ENCODE results near the gene SPTBN4. TPM values are rescaled to one million over a fixed set of nuclear protein-coding genes. Genes with fewer than 3 reads are reported as not detected.

The SPTBN4 gene
- total and polyA plus RNA-seq, 10 of the 15 experiments (the other 5 are each of a cell fraction or from before 2014, with no cell fraction given) = 0.04 to 1.1 (median 0.34) TPM; not detected in 1

DNA sequence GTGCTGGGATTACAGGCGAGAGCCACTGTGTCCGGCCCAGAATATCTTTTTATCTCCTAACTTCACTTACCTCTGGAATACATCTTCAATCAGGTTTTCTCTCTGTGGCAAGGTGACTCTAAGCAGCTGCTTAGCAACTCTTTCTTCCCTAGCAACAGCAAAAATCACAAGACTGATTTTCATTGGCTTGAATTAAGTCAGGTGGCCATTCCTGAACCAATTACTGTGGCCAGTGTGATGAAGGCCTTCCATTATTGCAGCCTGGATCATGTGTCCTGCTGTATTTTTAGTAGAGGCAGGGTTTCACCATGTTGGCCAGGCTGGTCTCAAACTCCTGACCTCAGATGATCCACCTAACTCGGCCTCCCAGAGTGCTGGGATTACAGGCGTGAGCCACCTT lies 125.4 kb downstream of the SPTBN4 start:
- BruUV-seq (replicated peaks) = no TSS peak
- H4K20me1 ChIP-seq (ENCODE audit: control insufficient read depth, insufficient read depth) = no peaks in the 10 kb centered on the region
- in situ Hi-C loops (cut with MboI) = no loop called here
- H3K36me3 ChIP-seq (ENCODE audit: control insufficient read depth in 2 of 2, insufficient read depth in 2 of 2, low read length in 1 of 2) = no peaks in the 10 kb centered on the region; a peak in 1 of 4 replicates
- H3K4me1 ChIP-seq (ENCODE audit: control insufficient read depth, insufficient read depth, low read length) = no peaks in the 10 kb centered on the region
- SMC1A ChIA-PET (ENCODE audit: uncharacterized antibody, unreplicated experiment) = no interaction called here
- WGBS (ENCODE audit: insufficient coverage, insufficient replicate concordance, low lambda C conversion rate, missing lambda C conversion rate) = 59% methylated on average over 4 of the region's 4 CpGs
- RAD21 ChIA-PET (ENCODE audit: unreplicated experiment) = no interaction called here
- peak; percentile 92 for ATAC-seq
- H2AFZ ChIP-seq (ENCODE audit: control insufficient read depth, low read depth, low read length) = no peak overlapping the region
- CTCF ChIA-PET = interaction anchor here (1.2 to 3.1 kb wide), 4 partner anchors 11 to 43 kb away, joined by 3 to 7 read pairs (median 5); no protein-coding TSS in a partner anchor
- intact Hi-C loops (cut with micrococcal nuclease; ENCODE audit: unreplicated experiment) = no loop called here
- H3K4me2 ChIP-seq (ENCODE audit: control insufficient read depth, insufficient read depth) = no peak overlapping the region
- H3K27ac ChIP-seq (ENCODE audit: control insufficient read depth, insufficient read depth) = no peak overlapping the region
- POLR2A ChIA-PET = no interaction called here
- no peak overlapping the region for H3K9ac ChIP-seq (ENCODE audit: control insufficient read depth, insufficient read depth, low read length)
- H3K4me3 ChIP-seq = no peak overlapping the region
- H3K27me3 ChIP-seq (replicated peaks in 1 of 2; ENCODE audit: control insufficient read depth in 2 of 2, insufficient read depth in 2 of 2, low read length in 1 of 2) = peaks cover 0 to 4% of the 10 kb centered on the region in 2 experiments; a peak in 1 of 4 replicates
- DNase-seq (ENCODE audit: low read depth, low spot score) = no peak
- H3K79me2 ChIP-seq (ENCODE audit: control insufficient read depth, insufficient read depth, low read length) = no peaks in the 10 kb centered on the region
- FAIRE-seq = peak; percentile 38
- H3K9me3 ChIP-seq (replicated peaks; ENCODE audit: control insufficient read depth, insufficient read depth, low read length) = no peaks in the 10 kb centered on the region
- no peak for TF ChIP-seq NFXL1 (IDR thresholded peaks at IDR 0.05; ENCODE audit: borderline replicate concordance)
- TF ChIP-seq, protein P1, sequence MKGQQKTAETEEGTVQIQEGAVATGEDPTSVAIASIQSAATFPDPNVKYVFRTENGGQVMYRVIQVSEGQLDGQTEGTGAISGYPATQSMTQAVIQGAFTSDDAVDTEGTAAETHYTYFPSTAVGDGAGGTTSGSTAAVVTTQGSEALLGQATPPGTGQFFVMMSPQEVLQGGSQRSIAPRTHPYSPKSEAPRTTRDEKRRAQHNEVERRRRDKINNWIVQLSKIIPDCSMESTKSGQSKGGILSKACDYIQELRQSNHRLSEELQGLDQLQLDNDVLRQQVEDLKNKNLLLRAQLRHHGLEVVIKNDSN (IDR thresholded peaks at IDR 0.05; ENCODE audit: borderline replicate concordance, extremely low read length, insufficient read depth, low read depth, low read length) = peak; percentile 70
- TF ChIP-seq, protein P2, sequence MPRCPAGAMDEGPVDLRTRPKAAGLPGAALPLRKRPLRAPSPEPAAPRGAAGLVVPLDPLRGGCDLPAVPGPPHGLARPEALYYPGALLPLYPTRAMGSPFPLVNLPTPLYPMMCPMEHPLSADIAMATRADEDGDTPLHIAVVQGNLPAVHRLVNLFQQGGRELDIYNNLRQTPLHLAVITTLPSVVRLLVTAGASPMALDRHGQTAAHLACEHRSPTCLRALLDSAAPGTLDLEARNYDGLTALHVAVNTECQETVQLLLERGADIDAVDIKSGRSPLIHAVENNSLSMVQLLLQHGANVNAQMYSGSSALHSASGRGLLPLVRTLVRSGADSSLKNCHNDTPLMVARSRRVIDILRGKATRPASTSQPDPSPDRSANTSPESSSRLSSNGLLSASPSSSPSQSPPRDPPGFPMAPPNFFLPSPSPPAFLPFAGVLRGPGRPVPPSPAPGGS (IDR thresholded peaks at IDR 0.05; ENCODE audit: borderline replicate concordance, insufficient read depth, low read depth, low read length, poor library complexity, severe bottlenecking) = no peak
- TF ChIP-seq, protein P3, sequence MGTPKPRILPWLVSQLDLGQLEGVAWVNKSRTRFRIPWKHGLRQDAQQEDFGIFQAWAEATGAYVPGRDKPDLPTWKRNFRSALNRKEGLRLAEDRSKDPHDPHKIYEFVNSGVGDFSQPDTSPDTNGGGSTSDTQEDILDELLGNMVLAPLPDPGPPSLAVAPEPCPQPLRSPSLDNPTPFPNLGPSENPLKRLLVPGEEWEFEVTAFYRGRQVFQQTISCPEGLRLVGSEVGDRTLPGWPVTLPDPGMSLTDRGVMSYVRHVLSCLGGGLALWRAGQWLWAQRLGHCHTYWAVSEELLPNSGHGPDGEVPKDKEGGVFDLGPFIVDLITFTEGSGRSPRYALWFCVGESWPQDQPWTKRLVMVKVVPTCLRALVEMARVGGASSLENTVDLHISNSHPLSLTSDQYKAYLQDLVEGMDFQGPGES (IDR thresholded peaks at IDR 0.05) = no peak
- TF ChIP-seq, protein P4, sequence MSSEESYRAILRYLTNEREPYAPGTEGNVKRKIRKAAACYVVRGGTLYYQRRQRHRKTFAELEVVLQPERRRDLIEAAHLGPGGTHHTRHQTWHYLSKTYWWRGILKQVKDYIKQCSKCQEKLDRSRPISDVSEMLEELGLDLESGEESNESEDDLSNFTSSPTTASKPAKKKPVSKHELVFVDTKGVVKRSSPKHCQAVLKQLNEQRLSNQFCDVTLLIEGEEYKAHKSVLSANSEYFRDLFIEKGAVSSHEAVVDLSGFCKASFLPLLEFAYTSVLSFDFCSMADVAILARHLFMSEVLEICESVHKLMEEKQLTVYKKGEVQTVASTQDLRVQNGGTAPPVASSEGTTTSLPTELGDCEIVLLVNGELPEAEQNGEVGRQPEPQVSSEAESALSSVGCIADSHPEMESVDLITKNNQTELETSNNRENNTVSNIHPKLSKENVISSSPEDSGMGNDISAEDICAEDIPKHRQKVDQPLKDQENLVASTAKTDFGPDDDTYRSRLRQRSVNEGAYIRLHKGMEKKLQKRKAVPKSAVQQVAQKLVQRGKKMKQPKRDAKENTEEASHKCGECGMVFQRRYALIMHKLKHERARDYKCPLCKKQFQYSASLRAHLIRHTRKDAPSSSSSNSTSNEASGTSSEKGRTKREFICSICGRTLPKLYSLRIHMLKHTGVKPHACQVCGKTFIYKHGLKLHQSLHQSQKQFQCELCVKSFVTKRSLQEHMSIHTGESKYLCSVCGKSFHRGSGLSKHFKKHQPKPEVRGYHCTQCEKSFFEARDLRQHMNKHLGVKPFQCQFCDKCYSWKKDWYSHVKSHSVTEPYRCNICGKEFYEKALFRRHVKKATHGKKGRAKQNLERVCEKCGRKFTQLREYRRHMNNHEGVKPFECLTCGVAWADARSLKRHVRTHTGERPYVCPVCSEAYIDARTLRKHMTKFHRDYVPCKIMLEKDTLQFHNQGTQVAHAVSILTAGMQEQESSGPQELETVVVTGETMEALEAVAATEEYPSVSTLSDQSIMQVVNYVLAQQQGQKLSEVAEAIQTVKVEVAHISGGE (CRISPR knock-in tag; IDR thresholded peaks at IDR 0.05) = no peak
- TF ChIP-seq RFX5 (IDR thresholded peaks at IDR 0.05; ENCODE audit: low read depth, low read length) = peak; percentile 95
- TF ChIP-seq EZH2 (IDR thresholded peaks at IDR 0.05; ENCODE audit: borderline replicate concordance, control insufficient read depth, low read depth, low read length) = no peak
- no peak for TF ChIP-seq STAT3 (IDR thresholded peaks at IDR 0.05; ENCODE audit: low read depth, low read length)
- TF ChIP-seq NFYB (IDR thresholded peaks at IDR 0.05; ENCODE audit: insufficient read depth, low read depth, low read length) = peak; percentile 84
- TF ChIP-seq, protein P5, sequence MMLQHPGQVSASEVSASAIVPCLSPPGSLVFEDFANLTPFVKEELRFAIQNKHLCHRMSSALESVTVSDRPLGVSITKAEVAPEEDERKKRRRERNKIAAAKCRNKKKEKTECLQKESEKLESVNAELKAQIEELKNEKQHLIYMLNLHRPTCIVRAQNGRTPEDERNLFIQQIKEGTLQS (IDR thresholded peaks at IDR 0.05; ENCODE audit: borderline replicate concordance, extremely low read depth, low read depth, low read length) = peak; percentile 23; the same call in 1 of the 2 replicates
- TF ChIP-seq YY1 (IDR thresholded peaks at IDR 0.05; ENCODE audit: low read depth, low read length) = 0 out of 2 replicates have a peak, but pooled peaks have one; percentile 38
- TF ChIP-seq BRCA1 (IDR thresholded peaks at IDR 0.05; ENCODE audit: low read depth, low read length) = no peak
- TF ChIP-seq CREM (IDR thresholded peaks at IDR 0.05; ENCODE audit: low read depth) = 0 out of 2 replicates have a peak, but pooled peaks have one; percentile 33
- TF ChIP-seq, protein P6, sequence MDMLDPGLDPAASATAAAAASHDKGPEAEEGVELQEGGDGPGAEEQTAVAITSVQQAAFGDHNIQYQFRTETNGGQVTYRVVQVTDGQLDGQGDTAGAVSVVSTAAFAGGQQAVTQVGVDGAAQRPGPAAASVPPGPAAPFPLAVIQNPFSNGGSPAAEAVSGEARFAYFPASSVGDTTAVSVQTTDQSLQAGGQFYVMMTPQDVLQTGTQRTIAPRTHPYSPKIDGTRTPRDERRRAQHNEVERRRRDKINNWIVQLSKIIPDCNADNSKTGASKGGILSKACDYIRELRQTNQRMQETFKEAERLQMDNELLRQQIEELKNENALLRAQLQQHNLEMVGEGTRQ (IDR thresholded peaks at IDR 0.05; ENCODE audit: borderline replicate concordance, low read depth, low read length) = peak; percentile 33; the same call in 1 of the 2 replicates
- TF ChIP-seq ZSCAN29 (IDR thresholded peaks at IDR 0.05) = no peak
- 0 out of 2 replicates have a peak, but pooled peaks have one; percentile 38 for TF ChIP-seq CREB1 (IDR thresholded peaks at IDR 0.05; ENCODE audit: low read depth)
